GM12878 (cell line): ENCODE data around the gene MYO7B. TPM values are rescaled to one million over a fixed set of nuclear protein-coding genes. Genes with fewer than 3 reads are reported as not detected.

Experiments used
- ATAC-seq: fragments of 200-7000 bp; cut with Tn5 transposase; 3 replicates; pipeline ENCODE4 v1.9.1; 2020; ENCODE audit warnings: mild to moderate bottlenecking, moderate library complexity
- BruUV-seq: library from RNA; stranded (reverse); fragments of 400-500 nt; replicated peaks from 2 replicates; lab custom pipeline; 2021; lab: Mats Ljungman, UMichigan
- CTCF ChIA-PET: fragments of 300-600 bp; sonication (Branson Sonifier 250); formaldehyde crosslinking; extraction: SDS; loops from one replicate; lab custom pipeline; 2021; ENCODE audit warnings: inconsistent platforms; lab: Yijun Ruan, JAX
- POLR2A ChIA-PET: fragments of 350-600 bp; formaldehyde crosslinking; extraction: SDS; loops from one replicate; lab custom pipeline; 2021; ENCODE audit warnings: inconsistent platforms; lab: Charles Lee
- RAD21 ChIA-PET: fragments of 300-600 bp; sonication (Branson Sonifier 250); formaldehyde crosslinking; loops from one replicate; lab custom pipeline; 2023; ENCODE audit warnings: antibody characterized with exemption; ENCODE audit not compliant: unreplicated experiment; lab: Charles Lee
- SMC1A ChIA-PET: fragments of 300-600 bp; sonication (Branson Sonifier 250); formaldehyde crosslinking; loops from one replicate; lab custom pipeline; 2023; ENCODE audit not compliant: unreplicated experiment, uncharacterized antibody; lab: Charles Lee
- DNase-seq: peaks from one replicate; pipeline ENCODE4 v3.0.0-alpha.2; 2011; ENCODE audit warnings: low read depth, low spot score
- FAIRE-seq: peaks from 3 replicates; lab custom pipeline; 2011; peaks lifted over from hg19 to GRCh38; lab: Jason Lieb, UNC
- H2AFZ ChIP-seq: 2 replicates; pipeline ENCODE4 v1.6.0; 2011; ENCODE audit warnings: low read depth, low read length, control low read depth; ENCODE audit not compliant: control insufficient read depth
- H3K27ac ChIP-seq: 2 replicates; pipeline ENCODE4 v1.5.1; 2011; ENCODE audit warnings: control low read depth; ENCODE audit not compliant: control insufficient read depth, insufficient read depth
- H3K27me3 ChIP-seq, 2 experiments: replicated peaks in 1 of 2; 2 replicates each; pipeline versions ENCODE4 v1.6.0 to v1.6.1; 2011; ENCODE audit warnings: low read length in 1 of 2; ENCODE audit not compliant: control insufficient read depth in 2 of 2, insufficient read depth in 2 of 2
- H3K36me3 ChIP-seq, 2 experiments: 2 replicates each; pipeline ENCODE4 v1.5.1; 2011; ENCODE audit warnings: low read length in 1 of 2; ENCODE audit not compliant: control insufficient read depth in 2 of 2, insufficient read depth in 2 of 2
- H3K4me1 ChIP-seq: 2 replicates; pipeline ENCODE4 v1.6.1; 2011; ENCODE audit warnings: mild to moderate bottlenecking, low read length, moderate library complexity, mixed read lengths; ENCODE audit not compliant: control insufficient read depth, insufficient read depth
- H3K4me2 ChIP-seq: 2 replicates; pipeline ENCODE4 v1.6.0; 2011; ENCODE audit warnings: control low read depth; ENCODE audit not compliant: control insufficient read depth, insufficient read depth
- H3K4me3 ChIP-seq: fragments of 200-600 bp; sonication (generic); 2 replicates; pipeline ENCODE4 v1.5.1; 2016
- H3K79me2 ChIP-seq: 2 replicates; pipeline ENCODE4 v1.6.0; 2011; ENCODE audit warnings: low read length; ENCODE audit not compliant: control insufficient read depth, insufficient read depth
- H3K9ac ChIP-seq: 2 replicates; pipeline ENCODE4 v1.8.0; 2011; ENCODE audit warnings: low read length, control low read depth, mixed read lengths; ENCODE audit not compliant: control insufficient read depth, insufficient read depth
- H3K9me3 ChIP-seq: replicated peaks from 3 replicates; pipeline ENCODE4 v1.5.1; 2011; ENCODE audit warnings: mild to moderate bottlenecking, low read length; ENCODE audit not compliant: control insufficient read depth, insufficient read depth
- H4K20me1 ChIP-seq: 2 replicates; pipeline ENCODE4 v1.6.0; 2011; ENCODE audit not compliant: control insufficient read depth, insufficient read depth
- BHLHE40 ChIP-seq, 2 experiments: fragments of 450-650 bp in 1 of 2; IDR thresholded peaks; 2 replicates each; pipeline ENCODE4 v1.6.1; 2011 to 2017; ENCODE audit warnings: low read depth in 2 of 2, borderline replicate concordance in 1 of 2, improper control_type of control experiment in 1 of 2, low read length in 1 of 2, mild to moderate bottlenecking in 1 of 2
- CHD1 ChIP-seq: IDR thresholded peaks from 2 replicates; pipeline ENCODE4 v1.6.1; 2012; ENCODE audit warnings: low read depth, low read length, improper control_type of control experiment
- JUNB ChIP-seq: IDR thresholded peaks from 2 replicates; pipeline ENCODE4 v1.6.1; 2016; ENCODE audit warnings: antibody characterized with exemption, mild to moderate bottlenecking
- NFIC ChIP-seq: IDR thresholded peaks from 2 replicates; pipeline ENCODE4 v1.6.1; 2012; ENCODE audit warnings: low read depth, mild to moderate bottlenecking, inconsistent platforms, low read length, moderate library complexity
- NR2C1 ChIP-seq: fragments of 450-650 bp; IDR thresholded peaks from 2 replicates; pipeline ENCODE4 v1.6.1; 2017; ENCODE audit warnings: antibody characterized with exemption, mild to moderate bottlenecking, moderate library complexity
- NRF1 ChIP-seq: conservative IDR thresholded peaks from 2 replicates; pipeline ENCODE4 v1.6.1; 2011; ENCODE audit warnings: mild to moderate bottlenecking, low read depth, low read length, improper control_type of control experiment
- SMARCA5 ChIP-seq: fragments of 450-650 bp; IDR thresholded peaks from 2 replicates; pipeline ENCODE4 v1.6.1; 2017; ENCODE audit warnings: mild to moderate bottlenecking
- STAT1 ChIP-seq: fragments of 450-650 bp; conservative IDR thresholded peaks from 2 replicates; pipeline ENCODE4 v1.6.1; 2014; ENCODE audit warnings: antibody characterized with exemption, mild to moderate bottlenecking
- TCF12 ChIP-seq: IDR thresholded peaks from 2 replicates; pipeline ENCODE4 v1.6.1; 2011; ENCODE audit warnings: low read depth, mild to moderate bottlenecking, low read length
- ZNF207 ChIP-seq: fragments of 450-650 bp; IDR thresholded peaks from 2 replicates; pipeline ENCODE4 v1.6.1; 2014; ENCODE audit warnings: antibody characterized with exemption, mild to moderate bottlenecking, borderline replicate concordance
- ZNF274 ChIP-seq: IDR thresholded peaks from one replicate; pipeline ENCODE4 v1.8.0; 2011; ENCODE audit not compliant: insufficient read length, insufficient read depth
- WGBS: methylation state at CpG from one replicate; pipeline ENCODE4 v1.1.6; 2016; ENCODE audit warnings: low lambda C conversion rate; ENCODE audit not compliant: insufficient replicate concordance, insufficient coverage; ENCODE audit errors: missing lambda C conversion rate; 5-methylcytosine and 5-hydroxymethylcytosine counted together
- in situ Hi-C: fragments of 300-500 bp; cut with MboI; formaldehyde crosslinking; loops from 9 replicates; pipeline ENCODE4 v1.14.3; 2018; ENCODE audit warnings: mixed read lengths
- intact Hi-C: fragments of 100-400 bp; cut with micrococcal nuclease; formaldehyde crosslinking; loops from one replicate; pipeline ENCODE4 v1.14.2; 2022; ENCODE audit not compliant: unreplicated experiment
- polyA plus RNA-seq, 11 experiments: library from polyadenylated mRNA; depleted of rRNA in 4 of 11; unstranded in 6 of 11; stranded (reverse) in 5 of 11; fragments of >200 nt; fragmentation: Nextera tagmentation in 4 of 11; fragmentation: Illumina TruSeq in 1 of 11; extraction: Ambion mirVana in 4 of 11; extraction: Trizol in 1 of 11; gene quantifications; 1 replicate in 1 of 11; 2 replicates in 10 of 11; pipeline versions ENCODE4 v1.2.1 to v1.2.3, GENCODE V29; 2011 to 2016; ENCODE audit warnings: inconsistent platforms in 2 of 11, missing spikeins in 2 of 11, low read depth in 1 of 11
- total RNA-seq, 4 experiments: library from RNA; depleted of rRNA in 3 of 4; stranded (reverse); fragments of >200 nt in 3 of 4; fragmentation: Illumina TruSeq in 1 of 4; extraction: Trizol in 1 of 4; gene quantifications; 2 replicates each; pipeline versions ENCODE4 v1.2.1 to v1.2.3, GENCODE V29; 2013 to 2021
- TF ChIP-seq, protein P1 (sequence below): fragments of 450-650 bp; IDR thresholded peaks from 2 replicates; pipeline ENCODE4 v1.6.1; 2017; ENCODE audit warnings: mild to moderate bottlenecking, low read depth, inconsistent platforms; ENCODE audit not compliant: poor library complexity, severe bottlenecking
- TF ChIP-seq, protein P2 (sequence below): IDR thresholded peaks from 2 replicates; pipeline ENCODE4 v1.6.1; 2012; ENCODE audit warnings: low read depth, low read length, improper control_type of control experiment
- TF ChIP-seq, protein P3 (sequence below): IDR thresholded peaks from 2 replicates; pipeline ENCODE4 v1.6.1; 2011; ENCODE audit warnings: borderline replicate concordance, low read depth, mild to moderate bottlenecking, moderate library complexity, low read length; ENCODE audit not compliant: insufficient read depth, poor library complexity, severe bottlenecking
- TF ChIP-seq, protein P4 (sequence below): IDR thresholded peaks from 2 replicates; pipeline ENCODE4 v1.6.1; 2011; ENCODE audit warnings: mild to moderate bottlenecking, low read depth, low read length, moderate library complexity; ENCODE audit not compliant: insufficient replicate concordance

Gene MYO7B
- total and polyA plus RNA-seq, 10 of the 15 experiments (the other 5 are each of a cell fraction or from before 2014, with no cell fraction given) = 0.08 to 4.8 (median 1.2) TPM

DNA sequence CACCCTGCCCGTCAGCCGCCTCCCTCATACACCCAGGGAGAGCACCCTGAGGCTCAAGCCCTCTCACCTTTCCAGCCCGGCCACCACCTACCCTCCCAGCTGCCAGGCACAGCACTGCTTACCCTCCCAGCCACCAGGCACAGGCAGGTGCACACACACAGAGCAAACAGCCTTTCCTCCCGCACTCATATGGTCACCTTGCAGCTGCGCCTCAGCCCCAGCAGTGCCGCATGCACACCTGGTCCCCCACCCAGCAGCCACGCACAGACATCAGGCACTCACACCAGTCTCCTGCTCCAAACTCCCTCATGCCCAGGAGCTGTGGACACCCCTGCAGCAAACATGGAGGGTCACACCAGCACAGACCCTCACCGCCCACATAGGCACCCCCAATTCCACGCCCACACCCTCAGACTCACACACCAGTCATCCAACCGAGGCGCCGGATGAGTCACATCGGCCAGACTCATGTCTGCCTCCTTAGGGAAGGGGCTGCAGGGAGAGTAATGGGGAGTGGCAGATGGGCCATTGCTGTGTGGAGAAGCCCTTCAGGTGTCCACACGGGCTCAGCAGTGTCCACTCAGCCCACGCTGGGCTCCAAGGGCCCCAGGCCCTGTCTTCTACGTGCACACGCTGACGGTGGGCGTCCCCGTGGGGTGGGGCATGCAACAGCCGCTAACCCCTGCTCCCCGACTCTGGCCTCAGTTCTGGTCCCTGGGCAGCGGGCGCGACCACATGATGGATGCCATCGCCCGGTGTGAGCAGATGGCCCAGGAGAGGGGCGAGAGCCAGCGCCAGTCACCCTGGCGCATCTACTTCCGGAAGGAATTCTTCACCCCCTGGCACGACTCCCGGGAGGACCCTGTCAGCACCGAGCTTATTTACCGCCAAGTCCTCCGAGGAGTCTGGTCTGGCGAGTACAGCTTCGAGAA is 88.2 kb downstream of the MYO7B start (continued):
- TF ChIP-seq, protein P1, sequence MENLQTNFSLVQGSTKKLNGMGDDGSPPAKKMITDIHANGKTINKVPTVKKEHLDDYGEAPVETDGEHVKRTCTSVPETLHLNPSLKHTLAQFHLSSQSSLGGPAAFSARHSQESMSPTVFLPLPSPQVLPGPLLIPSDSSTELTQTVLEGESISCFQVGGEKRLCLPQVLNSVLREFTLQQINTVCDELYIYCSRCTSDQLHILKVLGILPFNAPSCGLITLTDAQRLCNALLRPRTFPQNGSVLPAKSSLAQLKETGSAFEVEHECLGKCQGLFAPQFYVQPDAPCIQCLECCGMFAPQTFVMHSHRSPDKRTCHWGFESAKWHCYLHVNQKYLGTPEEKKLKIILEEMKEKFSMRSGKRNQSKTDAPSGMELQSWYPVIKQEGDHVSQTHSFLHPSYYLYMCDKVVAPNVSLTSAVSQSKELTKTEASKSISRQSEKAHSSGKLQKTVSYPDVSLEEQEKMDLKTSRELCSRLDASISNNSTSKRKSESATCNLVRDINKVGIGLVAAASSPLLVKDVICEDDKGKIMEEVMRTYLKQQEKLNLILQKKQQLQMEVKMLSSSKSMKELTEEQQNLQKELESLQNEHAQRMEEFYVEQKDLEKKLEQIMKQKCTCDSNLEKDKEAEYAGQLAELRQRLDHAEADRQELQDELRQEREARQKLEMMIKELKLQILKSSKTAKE = no peak
- TF ChIP-seq CHD1 (no peak), NR2C1 (no peak), NRF1 (no peak), NFIC (no peak), TCF12 (no peak), SMARCA5 (no peak)
- TF ChIP-seq, protein P2, sequence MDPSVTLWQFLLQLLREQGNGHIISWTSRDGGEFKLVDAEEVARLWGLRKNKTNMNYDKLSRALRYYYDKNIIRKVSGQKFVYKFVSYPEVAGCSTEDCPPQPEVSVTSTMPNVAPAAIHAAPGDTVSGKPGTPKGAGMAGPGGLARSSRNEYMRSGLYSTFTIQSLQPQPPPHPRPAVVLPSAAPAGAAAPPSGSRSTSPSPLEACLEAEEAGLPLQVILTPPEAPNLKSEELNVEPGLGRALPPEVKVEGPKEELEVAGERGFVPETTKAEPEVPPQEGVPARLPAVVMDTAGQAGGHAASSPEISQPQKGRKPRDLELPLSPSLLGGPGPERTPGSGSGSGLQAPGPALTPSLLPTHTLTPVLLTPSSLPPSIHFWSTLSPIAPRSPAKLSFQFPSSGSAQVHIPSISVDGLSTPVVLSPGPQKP = no peak

DNA sequence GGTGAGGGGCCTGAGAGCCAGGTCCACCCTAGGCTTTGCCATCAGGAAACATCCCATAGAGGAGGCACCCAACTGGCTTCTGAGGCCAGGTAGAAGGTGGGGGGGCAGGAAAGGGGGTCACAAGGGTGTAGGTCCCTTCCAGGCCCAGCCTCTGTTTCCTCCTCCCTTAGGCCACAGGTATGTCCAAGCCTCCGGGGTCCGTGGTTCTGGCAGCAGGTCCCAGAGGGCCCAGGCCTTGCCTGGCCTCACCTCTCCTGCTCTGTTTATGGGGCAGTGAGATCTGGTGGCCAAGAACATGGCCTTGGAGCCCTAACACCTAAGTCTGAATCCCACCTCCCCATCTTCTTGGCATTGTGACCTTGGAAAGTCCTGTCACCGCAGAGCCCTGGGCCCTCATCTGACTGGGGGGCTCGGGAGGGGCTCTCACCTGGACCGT is 88.9 kb downstream of the MYO7B start:
- no peaks in the 10 kb centered on the region for H3K9me3 ChIP-seq
- RAD21 ChIA-PET = no interaction called here
- TF ChIP-seq ZNF207 (no peak), ZNF274 (no peak), BHLHE40 (IDR thresholded peaks at IDR 0.05; ENCODE audit: borderline replicate concordance in 1 of 2, low read depth in 2 of 2, low read length in 1 of 2) (no peak), JUNB (no peak), STAT1 (no peak)
- TF ChIP-seq, protein P3, sequence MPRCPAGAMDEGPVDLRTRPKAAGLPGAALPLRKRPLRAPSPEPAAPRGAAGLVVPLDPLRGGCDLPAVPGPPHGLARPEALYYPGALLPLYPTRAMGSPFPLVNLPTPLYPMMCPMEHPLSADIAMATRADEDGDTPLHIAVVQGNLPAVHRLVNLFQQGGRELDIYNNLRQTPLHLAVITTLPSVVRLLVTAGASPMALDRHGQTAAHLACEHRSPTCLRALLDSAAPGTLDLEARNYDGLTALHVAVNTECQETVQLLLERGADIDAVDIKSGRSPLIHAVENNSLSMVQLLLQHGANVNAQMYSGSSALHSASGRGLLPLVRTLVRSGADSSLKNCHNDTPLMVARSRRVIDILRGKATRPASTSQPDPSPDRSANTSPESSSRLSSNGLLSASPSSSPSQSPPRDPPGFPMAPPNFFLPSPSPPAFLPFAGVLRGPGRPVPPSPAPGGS = no peak
- TF ChIP-seq, protein P4, sequence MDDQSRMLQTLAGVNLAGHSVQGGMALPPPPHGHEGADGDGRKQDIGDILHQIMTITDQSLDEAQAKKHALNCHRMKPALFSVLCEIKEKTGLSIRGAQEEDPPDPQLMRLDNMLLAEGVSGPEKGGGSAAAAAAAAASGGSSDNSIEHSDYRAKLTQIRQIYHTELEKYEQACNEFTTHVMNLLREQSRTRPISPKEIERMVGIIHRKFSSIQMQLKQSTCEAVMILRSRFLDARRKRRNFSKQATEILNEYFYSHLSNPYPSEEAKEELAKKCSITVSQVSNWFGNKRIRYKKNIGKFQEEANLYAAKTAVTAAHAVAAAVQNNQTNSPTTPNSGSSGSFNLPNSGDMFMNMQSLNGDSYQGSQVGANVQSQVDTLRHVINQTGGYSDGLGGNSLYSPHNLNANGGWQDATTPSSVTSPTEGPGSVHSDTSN = no peak

More for the DNA sequence above, 88.9 kb downstream of the MYO7B start:
- Histone ChIP-seq H4K20me1 (no peaks in the 10 kb centered on the region), H3K4me3 (no peak overlapping the region), H3K79me2 (no peaks in the 10 kb centered on the region), H2AFZ (no peak overlapping the region), H3K9ac (no peak overlapping the region), H3K27ac (no peak overlapping the region), H3K4me1 (no peaks in the 10 kb centered on the region), H3K4me2 (no peak overlapping the region), H3K36me3 (no peaks in the 10 kb centered on the region), H3K27me3 (no peaks in the 10 kb centered on the region)
- intact Hi-C loops (no loop called here), in situ Hi-C loops (no loop called here)
- ChIA-PET CTCF (no interaction called here), POLR2A (no interaction called here), SMC1A (interaction anchor here (0.7 kb wide), 1 partner anchor 61 kb away, joined by 3 read pairs; no protein-coding TSS in a partner anchor)
- DNase-seq = no peak
- no peak for FAIRE-seq
- BruUV-seq = no TSS peak
- no peak for ATAC-seq
- 55% methylated on average over 5 of the region's 5 CpGs for WGBS
